ENCODE results near the gene FKBP1B. TPM values are rescaled to one million over a fixed set of nuclear protein-coding genes. Genes with fewer than 3 reads are reported as not detected.

FKBP1B gene
- total and polyA plus RNA-seq, 2 donors (not counting 1 experiment from before 2014, with no cell fraction given), result 11.9 to 12.1 TPM

- Histone ChIP-seq H3K27me3 (ENCODE audit: control insufficient read depth, insufficient read depth, low read length) (no peaks in the 10 kb centered on the region), H3K4me3 (replicated peaks in 1 of 4; ENCODE audit: control extremely low read depth in 1 of 4, insufficient read depth in 1 of 4, low read depth in 3 of 4, low read length in 4 of 4) (no peak overlapping the region), H3K9me3 (ENCODE audit: control insufficient read depth, insufficient read depth, low read depth, low read length) (no peaks in the 10 kb centered on the region), H4K20me1 (ENCODE audit: control insufficient read depth, extremely low read depth, insufficient read depth, low read length) (no peaks in the 10 kb centered on the region), H3K27ac (ENCODE audit: insufficient read depth, low read length) (no peak overlapping the region), H3K36me3 (ENCODE audit: control insufficient read depth, insufficient read depth, low read length) (no peaks in the 10 kb centered on the region), H3K4me1 (ENCODE audit: control insufficient read depth, extremely low read depth, insufficient read depth, low read length) (peaks cover 6% of the 10 kb centered on the region), H2AFZ (ENCODE audit: low read length) (no peak overlapping the region), H3K79me2 (ENCODE audit: control insufficient read depth, insufficient read depth, low read length) (no peaks in the 10 kb centered on the region), H3K9ac (ENCODE audit: insufficient read depth, low read length) (no peak overlapping the region), H3K4me2 (ENCODE audit: extremely low read depth, insufficient read depth, low read length) (no peak overlapping the region)
- no peak for DNase-seq (ENCODE audit: low read depth in 2 of 2)
- no peak for TF ChIP-seq CTCF (conservative IDR thresholded peaks at IDR 0.05 in 1 of 2, IDR thresholded peaks at IDR 0.05 in 1 of 2; ENCODE audit: low read depth in 1 of 2, low read length in 2 of 2)
- no peak for TF ChIP-seq EZH2 (IDR thresholded peaks at IDR 0.05; ENCODE audit: low read length, missing control alignments)
Measured at GRCh38 chr2:24017711-24018110, 31.8 kb upstream of the FKBP1B start.

DNA sequence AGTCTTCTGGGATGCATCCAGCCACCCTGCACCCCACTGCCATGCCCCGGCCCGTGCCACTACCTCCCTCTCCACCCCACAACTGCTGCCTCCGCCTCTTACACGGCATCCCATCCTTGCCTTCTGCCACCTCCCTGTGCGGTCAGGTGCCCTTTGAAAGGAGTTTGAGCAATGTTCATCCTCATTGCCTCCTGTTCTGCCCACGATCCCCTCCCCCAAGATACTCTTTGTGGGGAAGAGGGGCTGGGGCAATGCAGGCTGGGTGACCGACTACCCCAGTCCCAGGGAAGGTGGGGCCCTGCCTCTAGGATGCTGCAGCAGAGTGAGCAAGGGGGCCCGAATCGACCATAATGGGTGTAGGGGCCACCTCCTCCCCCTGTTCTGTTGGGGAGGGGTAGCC, 31.3 kb upstream of the FKBP1B start:
- no peak overlapping the region for H3K4me3 ChIP-seq (replicated peaks in 1 of 4; ENCODE audit: control extremely low read depth in 1 of 4, insufficient read depth in 1 of 4, low read depth in 3 of 4, low read length in 4 of 4)
- no peak overlapping the region for H3K27ac ChIP-seq (ENCODE audit: insufficient read depth, low read length)
- peaks cover 6% of the 10 kb centered on the region for H3K4me1 ChIP-seq (ENCODE audit: control insufficient read depth, extremely low read depth, insufficient read depth, low read length)
- no peak overlapping the region for H3K4me2 ChIP-seq (ENCODE audit: extremely low read depth, insufficient read depth, low read length)
- H3K9me3 ChIP-seq (ENCODE audit: control insufficient read depth, insufficient read depth, low read depth, low read length), result no peaks in the 10 kb centered on the region
- no peaks in the 10 kb centered on the region for H3K27me3 ChIP-seq (ENCODE audit: control insufficient read depth, insufficient read depth, low read length)
- H4K20me1 ChIP-seq (ENCODE audit: control insufficient read depth, extremely low read depth, insufficient read depth, low read length), result no peaks in the 10 kb centered on the region
- TF ChIP-seq CTCF (conservative IDR thresholded peaks at IDR 0.05 in 1 of 2, IDR thresholded peaks at IDR 0.05 in 1 of 2; ENCODE audit: low read depth in 1 of 2, low read length in 2 of 2) (no peak), EZH2 (IDR thresholded peaks at IDR 0.05; ENCODE audit: low read length, missing control alignments) (no peak)
- no peak overlapping the region for H2AFZ ChIP-seq (ENCODE audit: low read length)
- no peak for DNase-seq (ENCODE audit: low read depth in 2 of 2)
- H3K79me2 ChIP-seq (ENCODE audit: control insufficient read depth, insufficient read depth, low read length), result no peaks in the 10 kb centered on the region
- H3K36me3 ChIP-seq (ENCODE audit: control insufficient read depth, insufficient read depth, low read length), result peaks cover 3% of the 10 kb centered on the region
- H3K9ac ChIP-seq (ENCODE audit: insufficient read depth, low read length), result no peak overlapping the region

DNA sequence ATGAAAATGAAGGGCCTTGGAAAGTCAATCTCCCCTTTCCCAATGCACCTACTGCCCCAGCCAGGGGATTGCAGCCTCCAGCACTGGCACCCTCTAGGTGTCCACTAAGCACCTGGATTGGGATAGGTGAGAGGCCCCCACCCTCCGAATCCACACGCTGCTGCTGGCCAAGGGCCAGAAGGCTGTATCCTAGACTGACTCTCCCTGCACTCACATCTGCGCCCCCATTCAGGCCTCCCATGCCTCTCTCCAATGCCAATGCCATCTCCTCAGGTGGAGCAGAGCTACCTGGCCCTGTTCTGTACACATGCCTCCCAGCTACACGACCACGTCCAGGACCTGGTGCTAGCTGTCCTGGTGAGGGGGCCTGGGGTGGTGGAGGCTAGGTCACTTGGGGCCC, 29.8 kb upstream of the FKBP1B start:
- H3K4me2 ChIP-seq (ENCODE audit: extremely low read depth, insufficient read depth, low read length), result no peak overlapping the region
- H3K4me3 ChIP-seq (replicated peaks in 1 of 4; ENCODE audit: control extremely low read depth in 1 of 4, insufficient read depth in 1 of 4, low read depth in 3 of 4, low read length in 4 of 4), result no peak overlapping the region
- no peaks in the 10 kb centered on the region for H3K27me3 ChIP-seq (ENCODE audit: control insufficient read depth, insufficient read depth, low read length)
- DNase-seq (ENCODE audit: low read depth in 2 of 2), result no peak
- no peaks in the 10 kb centered on the region for H3K9me3 ChIP-seq (ENCODE audit: control insufficient read depth, insufficient read depth, low read depth, low read length)
- H3K36me3 ChIP-seq (ENCODE audit: control insufficient read depth, insufficient read depth, low read length), result peaks cover 3% of the 10 kb centered on the region
- peaks cover 6% of the 10 kb centered on the region for H3K4me1 ChIP-seq (ENCODE audit: control insufficient read depth, extremely low read depth, insufficient read depth, low read length)
- no peaks in the 10 kb centered on the region for H3K79me2 ChIP-seq (ENCODE audit: control insufficient read depth, insufficient read depth, low read length)
- no peak overlapping the region for H3K27ac ChIP-seq (ENCODE audit: insufficient read depth, low read length)
- no peak overlapping the region for H2AFZ ChIP-seq (ENCODE audit: low read length)
- no peaks in the 10 kb centered on the region for H4K20me1 ChIP-seq (ENCODE audit: control insufficient read depth, extremely low read depth, insufficient read depth, low read length)
- TF ChIP-seq CTCF (conservative IDR thresholded peaks at IDR 0.05 in 1 of 2, IDR thresholded peaks at IDR 0.05 in 1 of 2; ENCODE audit: low read depth in 1 of 2, low read length in 2 of 2) (no peak), EZH2 (IDR thresholded peaks at IDR 0.05; ENCODE audit: low read length, missing control alignments) (no peak)
- H3K9ac ChIP-seq (ENCODE audit: insufficient read depth, low read length), result no peak overlapping the region

Measured in fibroblast of lung (primary cell).